GM18505 (cell line): ENCODE results near the gene DDX25.

ENCODE experiments used
- ATAC-seq: cut with Tn5 transposase; IDR thresholded peaks from one replicate; pipeline ENCODE4 v1.9.1; 2021; ENCODE audit not compliant: unreplicated experiment
- POLR2A ChIP-seq: IDR thresholded peaks from 4 replicates; pipeline ENCODE4 v1.6.1; 2011; ENCODE audit warnings: borderline replicate concordance; ENCODE audit not compliant: insufficient read depth, insufficient read length; ENCODE audit errors: extremely low read depth

The DDX25 gene

DNA sequence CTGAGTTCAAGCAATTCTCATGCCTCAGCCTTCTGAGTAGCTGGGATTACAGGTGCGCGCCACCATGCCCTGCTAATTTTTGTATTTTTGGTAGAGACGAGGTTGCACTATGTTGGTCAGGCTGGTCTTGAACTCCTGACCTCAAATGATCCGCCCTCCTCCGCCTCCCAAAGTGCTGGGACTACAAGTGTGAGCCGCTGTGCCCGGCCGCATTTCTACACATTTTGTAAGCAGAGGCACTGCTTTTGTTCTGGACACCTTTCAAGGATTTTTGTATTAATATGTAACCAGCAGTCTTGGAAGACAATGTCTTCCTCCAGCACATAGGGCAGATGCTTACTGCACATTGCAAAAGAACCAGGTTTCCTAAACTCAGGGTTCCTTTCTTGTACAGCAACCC lies 30.2 kb downstream of the DDX25 start:
- no peak for TF ChIP-seq POLR2A
- ATAC-seq = no peak

DNA sequence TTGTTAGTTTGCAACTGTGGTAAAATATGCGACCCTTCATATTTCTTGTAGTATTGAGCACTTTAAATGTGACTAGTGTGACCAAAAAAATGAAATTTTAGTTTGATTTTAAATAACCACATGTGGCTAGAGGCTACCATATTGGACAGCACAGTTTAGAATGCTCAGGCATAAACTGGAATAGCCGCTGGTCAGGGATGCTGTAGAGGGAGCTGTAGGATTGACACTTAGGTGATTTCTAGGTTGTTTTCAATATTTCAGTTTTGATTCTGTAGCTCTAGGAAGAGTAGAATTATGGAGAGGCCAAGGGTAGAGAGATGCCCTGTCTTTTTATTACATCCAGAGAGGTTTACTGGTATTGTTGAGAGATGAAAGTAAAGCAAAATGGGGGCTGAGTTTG lies 30.7 kb downstream of the DDX25 start:
- no peak for ATAC-seq
- TF ChIP-seq POLR2A = no peak

DNA sequence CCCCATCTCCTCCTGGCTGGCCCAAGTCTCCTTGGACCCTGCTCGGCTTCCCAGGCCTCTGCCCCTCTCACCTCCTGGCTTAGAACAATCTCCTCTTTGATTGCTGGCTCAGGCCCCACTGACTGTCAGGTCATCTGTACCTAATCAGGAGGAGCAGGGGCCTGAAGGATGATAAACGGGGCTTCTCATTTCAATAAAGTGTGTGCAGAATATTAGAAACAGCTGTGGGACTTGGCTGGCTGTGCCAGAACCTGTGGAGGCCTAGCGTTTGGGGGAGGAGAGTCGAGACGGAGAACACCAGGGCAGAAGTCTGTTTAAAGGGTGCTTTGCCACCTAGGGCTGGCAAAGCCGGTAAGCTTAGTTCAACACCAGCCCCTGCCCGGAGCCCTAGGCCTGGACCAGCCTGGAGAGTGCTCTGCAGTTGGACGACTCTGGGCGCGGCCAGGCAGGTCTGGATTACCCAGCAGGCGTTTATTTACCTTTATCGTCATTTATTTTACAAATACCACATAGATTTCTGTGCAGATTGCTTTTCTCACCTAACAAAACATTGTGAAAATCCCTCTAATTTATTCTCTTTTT lies 31.4 kb downstream of the DDX25 start:
- no peak for ATAC-seq
- no peak for TF ChIP-seq POLR2A

DNA sequence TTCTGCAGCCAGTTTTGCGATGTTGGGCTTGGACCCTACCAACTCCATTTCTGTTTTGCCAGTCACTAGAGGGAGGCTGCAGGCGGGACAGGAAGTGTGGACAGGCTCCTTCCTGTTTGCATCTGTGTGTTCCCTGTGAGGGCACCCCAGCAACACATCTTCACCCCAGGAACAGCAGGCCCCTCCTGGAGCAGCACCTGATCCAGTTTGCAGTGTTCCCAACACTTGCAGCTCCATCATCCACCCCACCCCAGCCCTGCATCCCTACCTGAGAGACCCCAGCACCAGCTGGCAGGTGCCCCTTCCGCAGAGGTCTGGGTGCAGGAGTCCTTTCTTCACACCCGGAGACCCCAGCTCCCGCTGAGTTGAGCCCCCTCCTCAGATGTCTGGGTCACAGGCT lies 34.1 kb downstream of the DDX25 start:
- TF ChIP-seq POLR2A = no peak
- ATAC-seq = no peak

DNA sequence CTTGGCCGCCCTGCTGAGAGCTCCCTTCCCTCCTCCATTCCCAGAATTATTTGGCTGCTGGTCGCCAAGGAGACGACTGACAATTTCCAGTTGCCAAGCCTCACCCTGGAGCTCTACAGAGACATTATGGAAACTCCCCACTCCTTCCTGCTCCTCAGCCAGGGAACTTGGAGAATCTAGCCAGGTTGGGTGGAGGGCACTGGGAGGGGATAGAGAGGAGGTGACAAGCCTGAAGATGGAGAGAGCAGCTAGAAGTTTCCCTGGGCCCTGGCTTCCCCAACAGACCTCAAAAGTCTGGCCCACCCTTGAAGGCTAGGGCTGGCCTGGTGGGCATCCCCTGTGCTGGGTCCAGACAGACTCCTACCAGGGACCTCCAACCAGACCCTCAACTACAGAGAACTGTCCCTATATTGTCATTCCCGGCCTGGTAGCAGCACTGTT lies 34.8 kb downstream of the DDX25 start:
- TF ChIP-seq POLR2A = no peak
- no peak for ATAC-seq

DNA sequence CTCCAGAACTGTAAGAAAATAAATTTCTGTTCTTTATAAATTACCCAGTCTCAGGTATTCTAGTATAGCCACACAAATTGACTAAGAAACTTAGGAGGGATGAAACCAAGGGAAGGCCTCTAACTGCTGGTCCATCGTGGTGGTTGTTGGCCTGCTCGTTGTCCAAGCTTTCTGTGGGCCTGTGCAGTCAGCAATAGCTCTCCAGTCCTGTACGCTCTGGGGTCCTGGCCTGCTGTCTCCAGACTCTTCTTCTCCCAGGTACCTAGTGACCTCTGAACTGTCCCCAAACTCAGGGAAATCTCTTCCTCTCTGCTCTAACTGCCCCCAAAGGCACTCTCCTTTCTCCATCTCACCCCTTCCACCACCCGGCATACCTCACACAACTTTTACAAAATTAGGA lies 35.8 kb downstream of the DDX25 start:
- no peak for TF ChIP-seq POLR2A
- ATAC-seq = no peak

DNA sequence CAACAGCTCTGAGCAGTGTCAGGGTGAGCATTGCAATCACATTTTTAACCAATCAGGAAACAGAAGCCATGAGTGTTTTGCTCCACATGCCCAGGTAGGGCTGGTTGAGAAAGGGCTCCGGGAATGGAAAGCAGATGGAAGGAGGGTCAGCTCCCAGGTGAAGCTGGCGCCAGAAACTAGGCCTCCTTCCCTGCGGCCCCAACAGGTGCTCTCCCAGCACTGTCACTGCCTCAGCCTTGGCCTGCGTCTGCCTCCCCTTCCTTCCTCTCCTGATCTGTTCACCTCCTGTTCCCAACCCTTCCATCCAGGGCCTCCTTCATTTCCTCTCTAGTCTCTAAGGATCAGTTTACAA lies 36.9 kb downstream of the DDX25 start:
- no peak for TF ChIP-seq POLR2A
- no peak for ATAC-seq

DNA sequence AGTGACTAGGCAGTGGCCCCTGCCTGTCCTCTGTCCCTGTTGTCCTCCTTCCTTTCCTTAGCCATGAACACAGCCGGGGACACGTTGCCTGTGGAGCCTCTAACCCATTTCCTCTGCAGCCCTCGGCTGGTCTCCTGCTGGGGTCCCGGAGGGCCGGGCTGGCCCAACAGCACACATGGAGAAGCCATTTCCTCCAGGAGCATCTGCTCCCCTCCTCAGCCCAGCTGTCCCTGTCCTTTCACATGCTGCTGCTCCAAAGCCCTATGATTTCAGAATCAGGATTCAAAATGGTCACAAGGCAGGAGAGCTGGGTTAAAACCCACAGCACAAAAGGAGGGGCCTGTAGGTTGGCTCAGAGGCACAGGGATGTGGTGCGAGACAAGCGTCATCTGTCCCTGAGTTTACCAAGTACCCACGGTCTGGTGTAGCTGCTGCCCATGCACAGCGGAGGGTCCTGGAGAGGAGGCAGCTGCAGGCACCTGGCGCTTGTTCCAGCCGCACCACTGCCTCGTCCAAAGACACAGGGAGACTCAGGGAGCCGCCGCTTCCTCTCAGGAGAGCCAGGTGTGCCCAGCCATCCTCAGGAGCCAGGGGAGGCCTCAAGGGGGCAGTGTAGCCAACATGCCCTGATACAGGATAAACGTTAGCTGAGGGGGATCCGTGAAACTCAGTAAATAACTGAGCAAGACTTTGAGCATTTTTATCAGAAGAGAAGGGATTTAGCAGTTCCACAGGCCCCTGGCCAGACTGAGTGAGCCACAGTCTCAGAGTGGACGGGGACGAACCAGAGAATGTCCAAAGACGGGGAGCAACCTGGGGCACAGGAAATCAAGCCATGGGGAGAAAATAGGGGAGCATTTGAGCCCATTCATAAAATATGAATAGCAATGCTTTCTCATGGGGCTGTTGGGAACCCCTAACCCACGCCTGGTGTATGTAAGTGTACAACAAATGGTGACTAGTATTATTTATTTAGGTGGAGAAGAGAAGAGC lies 37.6 kb downstream of the DDX25 start:
- TF ChIP-seq POLR2A = no peak
- ATAC-seq = peak; percentile 52

DNA sequence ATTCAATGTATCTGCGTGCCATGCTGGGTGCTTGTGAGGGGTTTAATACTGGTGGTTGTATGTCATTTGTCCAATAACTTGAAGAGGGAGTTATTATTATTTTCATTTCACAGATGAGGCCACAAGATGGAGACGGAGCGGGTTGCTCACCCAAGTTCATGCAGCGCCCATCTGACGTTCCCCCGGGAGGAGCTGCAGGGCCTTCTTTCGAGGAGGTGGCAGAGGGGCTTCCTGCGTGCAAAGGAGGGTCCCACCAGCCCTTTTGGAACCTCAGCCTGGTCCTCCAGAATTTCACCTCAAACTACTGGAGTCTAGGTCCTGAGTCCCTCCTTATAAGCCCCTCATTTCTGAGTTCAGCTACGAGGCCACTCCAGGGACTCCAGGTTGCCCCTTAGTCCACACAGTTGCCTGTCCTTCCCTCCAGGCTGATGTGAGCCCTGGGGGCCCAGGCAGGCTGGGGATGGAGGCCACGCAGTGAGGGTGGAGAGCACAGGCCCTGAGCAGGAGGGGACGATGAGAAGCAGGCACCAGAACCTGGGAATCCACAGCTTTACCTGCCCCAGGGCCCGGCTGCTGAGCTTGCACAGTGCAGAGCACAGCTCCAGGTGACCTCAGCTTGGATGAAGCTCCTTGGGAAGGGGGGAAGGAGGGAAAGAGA lies 38.6 kb downstream of the DDX25 start:
- no peak for TF ChIP-seq POLR2A
- no peak for ATAC-seq

DNA sequence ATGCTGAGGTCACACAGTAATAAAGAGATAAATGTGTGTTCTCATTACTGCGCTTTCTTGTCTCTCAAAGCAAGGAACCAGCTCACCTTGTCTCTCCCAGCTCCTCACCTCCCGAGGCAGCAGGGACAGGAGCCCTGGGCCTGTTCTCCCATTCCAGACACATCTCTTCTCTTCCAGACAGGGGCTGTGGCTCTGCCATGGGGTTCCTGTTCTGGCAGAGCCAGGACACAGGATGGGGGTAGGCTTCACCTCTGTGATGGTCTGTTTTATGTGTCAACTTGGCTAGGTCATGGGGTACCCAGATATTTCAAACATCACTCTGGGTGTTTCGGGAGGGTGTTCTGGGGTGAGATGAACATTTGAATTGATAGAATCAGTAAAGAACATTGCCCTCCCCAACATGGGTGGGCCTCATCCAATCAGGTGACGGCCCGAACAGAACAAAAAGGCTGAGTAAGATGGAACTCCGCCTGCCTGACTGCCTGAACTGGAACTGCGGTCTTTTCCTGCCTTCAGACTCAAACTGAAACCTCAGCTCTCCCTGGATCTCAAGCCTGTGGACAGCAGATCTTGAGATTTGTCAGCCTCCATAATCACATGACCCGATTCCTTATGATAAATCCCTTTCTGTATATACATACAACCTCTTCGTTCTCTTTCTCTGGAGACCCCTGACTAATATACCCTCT lies 39.5 kb downstream of the DDX25 start:
- no peak for TF ChIP-seq POLR2A
- no peak for ATAC-seq

DNA sequence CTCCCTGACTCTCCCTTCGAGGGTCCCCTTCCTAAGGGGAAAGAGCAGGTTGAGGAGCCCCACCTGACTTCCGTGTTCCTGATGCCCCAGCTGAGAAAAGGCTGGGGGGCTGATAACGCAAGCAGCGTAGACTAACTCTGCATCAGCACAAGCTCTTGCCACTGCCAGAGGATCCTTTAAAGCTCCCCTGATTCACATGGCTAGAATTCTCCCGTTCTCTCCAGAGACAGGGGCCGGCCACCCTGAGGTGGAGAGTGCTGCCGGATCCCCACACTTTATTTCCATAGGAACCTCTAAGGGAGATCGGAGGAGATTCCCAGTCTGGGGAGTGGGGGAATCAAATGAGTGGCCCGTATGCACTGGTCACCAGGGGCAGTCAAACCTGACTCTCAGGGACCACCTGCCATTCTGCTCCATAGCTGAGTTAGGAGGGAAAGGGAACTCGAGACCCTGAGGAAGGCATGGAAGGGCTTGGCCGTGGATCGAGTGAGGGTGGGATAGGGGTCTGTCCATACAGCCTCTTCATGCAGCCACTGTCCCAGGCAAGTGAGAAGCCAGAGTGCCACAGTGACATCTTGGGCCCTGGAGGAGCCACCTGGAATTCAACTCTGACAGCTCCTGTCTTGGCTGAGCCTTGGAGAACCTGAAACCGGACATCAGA lies 40.2 kb downstream of the DDX25 start:
- ATAC-seq = no peak
- no peak for TF ChIP-seq POLR2A

DNA sequence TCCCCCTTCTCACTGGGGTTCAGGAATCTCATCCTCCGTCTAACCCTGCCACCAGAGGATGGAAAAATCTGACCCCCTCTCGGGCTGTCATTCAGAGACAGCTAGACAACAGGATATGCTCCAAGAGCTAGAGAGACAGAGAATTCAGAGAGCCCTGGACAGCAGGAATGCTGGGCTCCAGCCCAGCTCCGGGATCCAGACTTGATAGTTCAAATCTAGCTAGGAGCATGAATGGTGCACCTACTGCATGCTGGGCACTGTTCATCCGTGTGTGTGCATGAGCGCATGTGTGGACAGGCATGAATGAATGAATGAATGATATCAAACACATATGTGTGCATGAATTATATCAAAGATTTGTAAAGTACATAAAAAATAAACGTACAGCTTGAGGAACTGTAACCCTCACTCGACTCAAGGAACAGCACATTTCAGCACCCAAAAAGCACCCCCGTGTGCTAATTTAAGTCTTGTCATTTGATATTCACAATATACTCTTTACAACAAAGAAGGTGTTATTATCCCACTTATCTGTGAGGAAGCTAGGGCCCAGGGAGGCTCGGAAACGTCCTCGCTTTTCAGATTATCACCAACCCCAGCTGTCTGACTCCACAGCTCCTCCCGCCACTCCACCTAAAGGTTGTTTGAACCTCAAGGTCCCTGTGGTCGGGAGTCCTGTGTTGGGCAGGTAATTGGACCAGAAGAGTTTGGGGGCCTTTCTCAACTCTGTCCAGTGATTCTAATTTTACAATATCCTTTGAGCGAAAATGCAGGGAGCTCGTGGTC lies 40.9 kb downstream of the DDX25 start:
- no peak for TF ChIP-seq POLR2A
- ATAC-seq = no peak
